Thoracic aorta (tissue), 2 donors: Measurements from ENCODE around the gene CDK2. TPM values are rescaled to one million over a fixed set of nuclear protein-coding genes. Genes with fewer than 3 reads are reported as not detected.
"Not testable (repeated sequence)": the region's sequence is repeated elsewhere in the genome, so short reads cannot be mapped to it uniquely, and the experiment has no call there.

ENCODE experiments used
- ATAC-seq: fragments of 150-250 bp; one replicate; pipeline ENCODE4 v1.8.0; 2017; ENCODE audit warnings: low read depth; ENCODE audit not compliant: insufficient number of reproducible peaks, low FRiP score
- DNase-seq: peaks from one replicate; pipeline ENCODE4 v3.0.0-alpha.2; 2020; ENCODE audit warnings: low spot score
- H3K27ac ChIP-seq, 2 donors: fragments of 200-600 bp; sonication (generic); 1 replicate in 1 of 2; 2 replicates in 1 of 2; pipeline ENCODE4 v1.5.1; 2016; ENCODE audit warnings: mild to moderate bottlenecking in 2 of 2, moderate library complexity in 2 of 2
- H3K27me3 ChIP-seq: fragments of 200-600 bp; sonication (generic); replicated peaks from 2 replicates; pipeline ENCODE4 v1.6.0; 2016; ENCODE audit warnings: mild to moderate bottlenecking; ENCODE audit not compliant: insufficient read depth
- H3K36me3 ChIP-seq: fragments of 200-600 bp; sonication (generic); one replicate; pipeline ENCODE4 v1.5.1; 2016
- H3K4me1 ChIP-seq, 2 donors: fragments of 200-600 bp; sonication (generic); 1 replicate in 1 of 2; 2 replicates in 1 of 2; pipeline versions ENCODE4 v1.5.1 to v1.6.0; 2016; ENCODE audit warnings: low read depth in 2 of 2, mild to moderate bottlenecking in 1 of 2; ENCODE audit not compliant: control insufficient read depth in 1 of 2
- H3K4me3 ChIP-seq: fragments of 200-600 bp; sonication (generic); 2 replicates; pipeline ENCODE4 v1.5.1; 2016; ENCODE audit warnings: mild to moderate bottlenecking
- H3K9me3 ChIP-seq: fragments of 200-600 bp; sonication (generic); 2 replicates; pipeline ENCODE4 v1.5.1; 2016
- total RNA-seq, 2 donors: library from RNA; depleted of rRNA; stranded (reverse); fragments of >200 nt; gene quantifications; one replicate each; pipeline versions ENCODE4 v1.1.0 to v1.2.3, GENCODE V29; 2016
- TF ChIP-seq, protein P1 (sequence below): fragments of 200-600 bp; sonication (generic); IDR thresholded peaks from one replicate; pipeline ENCODE4 v1.5.1; 2019; ENCODE audit warnings: antibody characterized with exemption

CDK2 gene
- total RNA-seq, 2 donors from 2014 or later, result 18.0 to 32.5 TPM

- Histone ChIP-seq H3K36me3 (peaks cover 35% of the 10 kb centered on the region), H3K9me3 (no peaks in the 10 kb centered on the region), H3K4me1 (peaks cover 0 to 13% of the 10 kb centered on the region in 2 donors), H3K27ac (no peak overlapping the region), H3K4me3 (no peak overlapping the region), H3K27me3 (no peaks in the 10 kb centered on the region)
- no peak for DNase-seq
- TF ChIP-seq, protein P1, sequence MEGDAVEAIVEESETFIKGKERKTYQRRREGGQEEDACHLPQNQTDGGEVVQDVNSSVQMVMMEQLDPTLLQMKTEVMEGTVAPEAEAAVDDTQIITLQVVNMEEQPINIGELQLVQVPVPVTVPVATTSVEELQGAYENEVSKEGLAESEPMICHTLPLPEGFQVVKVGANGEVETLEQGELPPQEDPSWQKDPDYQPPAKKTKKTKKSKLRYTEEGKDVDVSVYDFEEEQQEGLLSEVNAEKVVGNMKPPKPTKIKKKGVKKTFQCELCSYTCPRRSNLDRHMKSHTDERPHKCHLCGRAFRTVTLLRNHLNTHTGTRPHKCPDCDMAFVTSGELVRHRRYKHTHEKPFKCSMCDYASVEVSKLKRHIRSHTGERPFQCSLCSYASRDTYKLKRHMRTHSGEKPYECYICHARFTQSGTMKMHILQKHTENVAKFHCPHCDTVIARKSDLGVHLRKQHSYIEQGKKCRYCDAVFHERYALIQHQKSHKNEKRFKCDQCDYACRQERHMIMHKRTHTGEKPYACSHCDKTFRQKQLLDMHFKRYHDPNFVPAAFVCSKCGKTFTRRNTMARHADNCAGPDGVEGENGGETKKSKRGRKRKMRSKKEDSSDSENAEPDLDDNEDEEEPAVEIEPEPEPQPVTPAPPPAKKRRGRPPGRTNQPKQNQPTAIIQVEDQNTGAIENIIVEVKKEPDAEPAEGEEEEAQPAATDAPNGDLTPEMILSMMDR, result no peak
- no peak for ATAC-seq
These were observed 15.8 kb downstream of the CDK2 start for GRCh38 chr12:55982319-55982936.

DNA sequence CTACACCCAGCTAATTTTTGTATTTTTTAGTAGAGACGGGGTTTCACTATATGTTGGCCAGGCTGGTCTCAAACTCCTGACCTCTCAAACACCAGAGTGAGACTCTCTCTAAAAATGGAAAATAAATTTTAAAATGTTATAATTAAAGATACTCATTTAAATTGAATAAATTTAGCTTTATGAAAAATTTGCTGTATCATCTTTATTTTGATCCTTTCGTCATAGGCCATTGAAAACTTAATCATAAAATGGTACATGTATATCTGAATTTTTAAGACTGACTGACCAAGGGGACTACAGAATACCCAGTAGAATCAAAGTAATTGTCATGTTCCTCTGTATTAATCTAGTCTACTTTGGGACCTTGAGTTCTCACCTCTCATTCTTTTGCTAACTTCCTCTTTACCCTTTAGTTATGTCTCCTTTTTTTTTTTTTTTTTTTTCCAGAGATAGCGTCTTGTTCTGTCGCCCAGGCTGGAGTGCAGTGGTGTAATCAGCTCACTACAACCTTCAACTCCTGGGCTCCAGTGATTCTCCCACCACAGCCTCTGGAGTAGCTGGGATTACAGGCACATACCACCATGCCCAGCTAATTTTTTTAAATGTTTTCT is 16.7 kb downstream of the CDK2 start:
- no peaks in the 10 kb centered on the region for H3K27me3 ChIP-seq
- no peak for ATAC-seq

GRCh38 chr12:55984861-55985260 is 18.2 kb downstream of the CDK2 start:
- DNase-seq, result no peak
- Histone ChIP-seq H3K36me3 (peaks cover 47% of the 10 kb centered on the region), H3K9me3 (no peaks in the 10 kb centered on the region), H3K4me1 (no peaks in the 10 kb centered on the region), H3K4me3 (no peak overlapping the region), H3K27ac (no peak overlapping the region), H3K27me3 (no peaks in the 10 kb centered on the region)
- TF ChIP-seq, protein P1, result no peak
- no peak for ATAC-seq

More for the DNA sequence above, 16.7 kb downstream of the CDK2 start:
- H3K4me3 ChIP-seq, result no peak overlapping the region
- H3K9me3 ChIP-seq, result no peaks in the 10 kb centered on the region
- TF ChIP-seq, protein P1, result no peak
- H3K4me1 ChIP-seq, result peaks cover 0 to 8% of the 10 kb centered on the region in 2 donors
- no peak for DNase-seq
- H3K27ac ChIP-seq, result no peak overlapping the region
- H3K36me3 ChIP-seq, result peaks cover 37% of the 10 kb centered on the region

DNA sequence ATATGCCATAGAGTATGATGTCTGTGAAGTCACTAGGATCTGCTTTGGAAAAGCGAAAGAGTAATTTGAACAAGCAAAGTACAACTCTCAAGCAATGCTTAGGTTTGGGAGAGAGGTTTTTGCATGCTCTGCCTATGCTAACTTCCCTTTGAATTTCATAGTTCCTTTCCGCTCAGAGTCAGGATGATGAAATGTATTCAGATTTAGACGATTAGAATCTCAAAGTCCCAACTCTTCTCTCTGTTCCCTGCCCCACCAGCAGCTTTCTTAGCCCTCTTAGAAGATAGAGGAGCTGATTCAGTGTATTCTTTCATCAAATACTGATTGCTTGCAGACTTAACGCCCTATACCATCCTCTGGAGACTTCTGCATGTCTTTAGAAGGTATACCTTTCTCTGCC is 18.7 kb downstream of the CDK2 start:
- no peak for ATAC-seq
- H3K36me3 ChIP-seq, result peaks cover 50% of the 10 kb centered on the region

GRCh38 chr12:55985976-55986375 is 19.3 kb downstream of the CDK2 start:
- not testable (repeated sequence) for H3K4me1 ChIP-seq, H3K27me3 ChIP-seq, DNase-seq, H3K27ac ChIP-seq, H3K4me3 ChIP-seq, H3K9me3 ChIP-seq, ATAC-seq
- peaks cover 52% of the 10 kb centered on the region for H3K36me3 ChIP-seq

More for the DNA sequence above, 18.7 kb downstream of the CDK2 start:
- no peak overlapping the region for H3K27ac ChIP-seq
- no peaks in the 10 kb centered on the region for H3K27me3 ChIP-seq
- DNase-seq, result no peak
- TF ChIP-seq, protein P1, result no peak
- H3K4me3 ChIP-seq, result no peak overlapping the region
- H3K4me1 ChIP-seq, result no peaks in the 10 kb centered on the region
- H3K9me3 ChIP-seq, result no peaks in the 10 kb centered on the region
